Hematopoietic multipotent progenitor cell (in vitro differentiated cells): ENCODE data around the gene LSMEM2. TPM values are rescaled to one million over a fixed set of nuclear protein-coding genes. Genes with fewer than 3 reads are reported as not detected.
"Not testable (repeated sequence)": the region's sequence is repeated elsewhere in the genome, so short reads cannot be mapped to it uniquely, and the experiment has no call there.

Experiments used
- DNase-seq, 3 donors: peaks; one replicate each; pipeline ENCODE4 v3.0.0-alpha.2; 2011 to 2015; ENCODE audit warnings: low read depth in 2 of 3, low spot score in 2 of 3
- total RNA-seq: library from RNA; depleted of rRNA; stranded (reverse); fragments of >200 nt; gene quantifications from one replicate; pipeline ENCODE4 v1.2.3, GENCODE V29; 2012

LSMEM2 gene
- total RNA-seq, 1 donor: not detected

GRCh38 chr3:50295553-50296431 is 16.9 kb downstream of the LSMEM2 start:
- no peak for DNase-seq

GRCh38 chr3:50296721-50297383 is 18.0 kb downstream of the LSMEM2 start:
- DNase-seq: no peak

- no peak for DNase-seq
These were observed 18.5 kb downstream of the LSMEM2 start for GRCh38 chr3:50297384-50297775.

- DNase-seq: no peak
These were observed 19.2 kb downstream of the LSMEM2 start for GRCh38 chr3:50297896-50298725.

GRCh38 chr3:50298836-50299637 is 20.1 kb downstream of the LSMEM2 start, which contains the start of the genes HYAL3 and NAA80:
HYAL3 (minus strand) TSS chr3:50299405; CDS start chr3:50295602, 3,803 bp downstream.
NAA80 (minus strand) TSS chr3:50299405; CDS start chr3:50297463, 1,942 bp downstream.
- DNase-seq: peak; percentile 97 to 99 (median 99)

GRCh38 chr3:50299638-50299928 is 20.7 kb downstream of the LSMEM2 start:
- DNase-seq: no peak

GRCh38 chr3:50299929-50300680 is 21.2 kb downstream of the LSMEM2 start:
- peak in 2 of 3 donors; percentile 41 to 64 for DNase-seq

- no peak for DNase-seq
These were observed 21.9 kb downstream of the LSMEM2 start for GRCh38 chr3:50300681-50301254.

- DNase-seq: no peak
These were observed 23.5 kb downstream of the LSMEM2 start for GRCh38 chr3:50302095-50303012.

GRCh38 chr3:50303013-50303815 is 24.3 kb downstream of the LSMEM2 start, which contains the start of gene HYAL1:
HYAL1 (minus strand) TSS chr3:50303574; CDS start chr3:50302956, 618 bp downstream.
- DNase-seq: peak in 1 of 3 donors; percentile 27

- no peak for DNase-seq
These were observed 25.7 kb downstream of the LSMEM2 start for GRCh38 chr3:50304601-50305000.

GRCh38 chr3:50312041-50312440 is 33.2 kb downstream of the LSMEM2 start:
- not testable (repeated sequence) for DNase-seq

- no peak for DNase-seq
These were observed 35.5 kb downstream of the LSMEM2 start for GRCh38 chr3:50314342-50314741.

GRCh38 chr3:50314816-50315215 is 35.9 kb downstream of the LSMEM2 start:
- no peak for DNase-seq

- no peak for DNase-seq
These were observed 37.9 kb downstream of the LSMEM2 start for GRCh38 chr3:50316657-50317242.

- no peak for DNase-seq
These were observed 38.4 kb downstream of the LSMEM2 start for GRCh38 chr3:50317300-50317699.

- no peak for DNase-seq
These were observed 39.3 kb downstream of the LSMEM2 start for GRCh38 chr3:50318163-50318562.
